ENCODE measurements around the gene PDXDC1.
"Not testable (repeated sequence)": the region's sequence is repeated elsewhere in the genome, so short reads cannot be mapped to it uniquely, and the experiment has no call there.

The PDXDC1 gene

GRCh38 chr16:15016951-15017580 is 42.2 kb downstream of the PDXDC1 start:
- DNase-seq (ENCODE audit: low read depth): peak; percentile 70

GRCh38 chr16:15021429-15021828 is 46.6 kb downstream of the PDXDC1 start:
- DNase-seq (ENCODE audit: low read depth): peak; percentile 53

GRCh38 chr16:15022194-15022593 is 47.4 kb downstream of the PDXDC1 start:
- peak; percentile 60 for DNase-seq (ENCODE audit: low read depth)

GRCh38 chr16:15023381-15024077 is 48.7 kb downstream of the PDXDC1 start:
- DNase-seq (ENCODE audit: low read depth): not testable (repeated sequence)

- not testable (repeated sequence) for DNase-seq (ENCODE audit: low read depth)
Observed at GRCh38 chr16:15024858-15025199, 50.0 kb downstream of the PDXDC1 start.

- DNase-seq (ENCODE audit: low read depth): peak; percentile 67
Observed at GRCh38 chr16:15025234-15025951, 50.6 kb downstream of the PDXDC1 start.

- not testable (repeated sequence) for DNase-seq (ENCODE audit: low read depth)
Observed at GRCh38 chr16:15027051-15027450, 52.2 kb downstream of the PDXDC1 start.

GRCh38 chr16:15027503-15028344 is 52.9 kb downstream of the PDXDC1 start:
- not testable (repeated sequence) for DNase-seq (ENCODE audit: low read depth)

GRCh38 chr16:15028345-15028715 is 53.5 kb downstream of the PDXDC1 start:
- not testable (repeated sequence) for DNase-seq (ENCODE audit: low read depth)

GRCh38 chr16:15028801-15029698 is 54.2 kb downstream of the PDXDC1 start:
- peak; percentile 64 for DNase-seq (ENCODE audit: low read depth)

- peak; percentile 30 for DNase-seq (ENCODE audit: low read depth)
Observed at GRCh38 chr16:15029749-15030148, 54.9 kb downstream of the PDXDC1 start.

GRCh38 chr16:15031179-15031578 is 56.4 kb downstream of the PDXDC1 start:
- no peak for DNase-seq (ENCODE audit: low read depth)

GRCh38 chr16:15031586-15031985 is 56.8 kb downstream of the PDXDC1 start:
- no peak for DNase-seq (ENCODE audit: low read depth)

- DNase-seq (ENCODE audit: low read depth): no peak
Observed at GRCh38 chr16:15032547-15033308, 57.9 kb downstream of the PDXDC1 start.

GRCh38 chr16:15033309-15033707 is 58.5 kb downstream of the PDXDC1 start:
- DNase-seq (ENCODE audit: low read depth): no peak

- DNase-seq (ENCODE audit: low read depth): no peak
Observed at GRCh38 chr16:15034266-15035162, 59.7 kb downstream of the PDXDC1 start.

GRCh38 chr16:15035163-15035729 is 60.4 kb downstream of the PDXDC1 start:
- no peak for DNase-seq (ENCODE audit: low read depth)

- no peak for DNase-seq (ENCODE audit: low read depth)
Observed at GRCh38 chr16:15037003-15037402, 62.2 kb downstream of the PDXDC1 start.

- DNase-seq (ENCODE audit: low read depth): no peak
Observed at GRCh38 chr16:15037745-15038144, 62.9 kb downstream of the PDXDC1 start.
